HG03045 (cell line): ENCODE measurements around the gene SMAD3.
"Not testable (repeated sequence)": the region's sequence is repeated elsewhere in the genome, so short reads cannot be mapped to it uniquely, and the experiment has no call there.

Experiments used
- ATAC-seq: cut with Tn5 transposase; IDR thresholded peaks from one replicate; pipeline ENCODE4 v1.9.1; 2021; ENCODE audit warnings: mild to moderate bottlenecking, moderate library complexity; ENCODE audit not compliant: unreplicated experiment

SMAD3 gene

GRCh38 chr15:67062369-67062985 is 2.9 kb upstream of the SMAD3 start:
- no peak for ATAC-seq

- no peak for ATAC-seq
These were observed 1.5 kb upstream of the SMAD3 start for GRCh38 chr15:67063689-67064606.

GRCh38 chr15:67064607-67065530 is 533 bp upstream of the SMAD3 start:
- ATAC-seq, result peak; percentile 44

GRCh38 chr15:67066041-67066958 is 898 bp downstream of the SMAD3 start:
- ATAC-seq, result no peak

GRCh38 chr15:67066959-67067853 is 1.8 kb downstream of the SMAD3 start:
- no peak for ATAC-seq

GRCh38 chr15:67067930-67068551 is 2.6 kb downstream of the SMAD3 start:
- ATAC-seq, result no peak

- ATAC-seq, result no peak
These were observed 3.5 kb downstream of the SMAD3 start for GRCh38 chr15:67068710-67069400.

- ATAC-seq, result no peak
These were observed 4.7 kb downstream of the SMAD3 start for GRCh38 chr15:67070150-67070549.

- no peak for ATAC-seq
These were observed 5.7 kb downstream of the SMAD3 start for GRCh38 chr15:67070892-67071664.

- ATAC-seq, result no peak
These were observed 7.0 kb downstream of the SMAD3 start for GRCh38 chr15:67072442-67072841.

GRCh38 chr15:67072958-67073357 is 7.6 kb downstream of the SMAD3 start:
- no peak for ATAC-seq

GRCh38 chr15:67074886-67075229 is 9.5 kb downstream of the SMAD3 start:
- ATAC-seq, result no peak

- not testable (repeated sequence) for ATAC-seq
These were observed 10.2 kb downstream of the SMAD3 start for GRCh38 chr15:67075555-67076135.

GRCh38 chr15:67076147-67076843 is 10.9 kb downstream of the SMAD3 start:
- ATAC-seq, result peak; percentile 46

- no peak for ATAC-seq
These were observed 12.3 kb downstream of the SMAD3 start for GRCh38 chr15:67077641-67078215.

- ATAC-seq, result no peak
These were observed 14.0 kb downstream of the SMAD3 start for GRCh38 chr15:67079361-67079760.
